T1000 (cell line): Measurements from ENCODE around the gene KIAA2012.
"Not testable (repeated sequence)": the region's sequence is repeated elsewhere in the genome, so short reads cannot be mapped to it uniquely, and the experiment has no call there.

Experiments
- DNase-seq: peaks from one replicate; lab custom pipeline; 2025; ENCODE audit warnings: mixed read lengths; lab: John Stamatoyannopoulos, UW

The KIAA2012 gene

GRCh38 chr2:202201220-202202160 is 128.4 kb downstream of the KIAA2012 start:
- no peak for DNase-seq

DNA sequence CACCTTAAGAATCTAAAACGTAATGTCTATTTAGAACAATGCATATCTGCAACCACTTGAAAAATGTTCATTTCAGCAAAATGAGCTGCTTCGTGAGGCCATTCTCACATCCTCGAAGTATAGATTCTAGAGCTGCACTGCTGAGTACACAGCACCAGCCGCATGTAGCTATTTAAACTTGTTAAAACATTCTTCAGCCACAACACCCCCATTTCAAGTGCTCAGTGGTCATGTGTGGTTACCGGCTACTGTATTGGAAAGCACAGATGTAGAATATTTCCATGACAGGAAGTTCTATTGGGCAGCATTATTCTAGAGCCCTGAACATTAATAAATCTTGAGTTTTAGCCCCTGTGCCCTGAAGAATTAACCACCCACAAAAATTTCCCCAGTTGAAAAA is 130.3 kb downstream of the KIAA2012 start:
- DNase-seq = no peak

- no peak for DNase-seq
These were observed 131.8 kb downstream of the KIAA2012 start for GRCh38 chr2:202204855-202205254.

DNA sequence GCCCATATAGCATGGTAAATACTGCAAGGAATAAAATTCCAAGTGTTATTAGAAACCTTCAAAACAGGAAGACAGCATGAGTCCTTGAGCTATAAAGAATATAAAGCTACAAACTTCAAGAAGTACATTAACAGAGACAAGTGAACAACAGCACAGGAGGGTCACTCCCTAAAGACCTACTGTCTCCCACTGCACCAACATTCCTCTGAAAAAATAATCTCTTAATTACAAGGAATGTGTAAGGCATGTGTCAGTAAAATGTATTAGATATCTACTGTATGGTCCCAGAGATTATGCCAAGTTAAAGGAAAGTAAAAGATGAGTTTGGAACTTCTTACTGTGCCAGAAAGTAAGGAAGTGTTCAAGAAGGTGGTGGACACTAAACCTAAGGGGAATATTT is 135.5 kb downstream of the KIAA2012 start:
- DNase-seq = no peak

- no peak for DNase-seq
These were observed 142.1 kb downstream of the KIAA2012 start for GRCh38 chr2:202215179-202215578.

GRCh38 chr2:202221873-202222272 is 148.8 kb downstream of the KIAA2012 start:
- DNase-seq = no peak

DNA sequence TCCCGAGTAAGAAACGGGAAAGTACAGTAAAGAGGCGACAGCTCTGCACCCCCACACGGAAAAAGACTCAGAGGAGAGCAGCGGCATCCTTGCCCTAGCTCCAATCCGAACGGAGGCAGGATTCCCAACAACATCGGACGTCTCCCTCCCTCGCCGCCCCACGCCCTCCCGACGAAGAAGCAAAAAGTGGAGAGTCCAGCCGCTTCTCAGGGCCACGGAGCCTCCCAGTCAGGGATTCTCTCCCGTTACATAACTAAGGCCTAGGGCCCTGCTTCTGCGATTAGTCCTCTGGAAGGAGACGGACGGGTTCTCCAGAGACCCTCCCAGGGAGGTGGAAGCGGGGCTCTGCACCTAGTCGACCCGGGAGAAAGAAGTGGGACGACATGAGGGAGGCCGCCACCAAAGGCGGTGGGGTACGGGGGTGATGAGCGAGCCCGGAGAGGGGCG is 164.8 kb downstream of the KIAA2012 start:
- DNase-seq = no peak

DNA sequence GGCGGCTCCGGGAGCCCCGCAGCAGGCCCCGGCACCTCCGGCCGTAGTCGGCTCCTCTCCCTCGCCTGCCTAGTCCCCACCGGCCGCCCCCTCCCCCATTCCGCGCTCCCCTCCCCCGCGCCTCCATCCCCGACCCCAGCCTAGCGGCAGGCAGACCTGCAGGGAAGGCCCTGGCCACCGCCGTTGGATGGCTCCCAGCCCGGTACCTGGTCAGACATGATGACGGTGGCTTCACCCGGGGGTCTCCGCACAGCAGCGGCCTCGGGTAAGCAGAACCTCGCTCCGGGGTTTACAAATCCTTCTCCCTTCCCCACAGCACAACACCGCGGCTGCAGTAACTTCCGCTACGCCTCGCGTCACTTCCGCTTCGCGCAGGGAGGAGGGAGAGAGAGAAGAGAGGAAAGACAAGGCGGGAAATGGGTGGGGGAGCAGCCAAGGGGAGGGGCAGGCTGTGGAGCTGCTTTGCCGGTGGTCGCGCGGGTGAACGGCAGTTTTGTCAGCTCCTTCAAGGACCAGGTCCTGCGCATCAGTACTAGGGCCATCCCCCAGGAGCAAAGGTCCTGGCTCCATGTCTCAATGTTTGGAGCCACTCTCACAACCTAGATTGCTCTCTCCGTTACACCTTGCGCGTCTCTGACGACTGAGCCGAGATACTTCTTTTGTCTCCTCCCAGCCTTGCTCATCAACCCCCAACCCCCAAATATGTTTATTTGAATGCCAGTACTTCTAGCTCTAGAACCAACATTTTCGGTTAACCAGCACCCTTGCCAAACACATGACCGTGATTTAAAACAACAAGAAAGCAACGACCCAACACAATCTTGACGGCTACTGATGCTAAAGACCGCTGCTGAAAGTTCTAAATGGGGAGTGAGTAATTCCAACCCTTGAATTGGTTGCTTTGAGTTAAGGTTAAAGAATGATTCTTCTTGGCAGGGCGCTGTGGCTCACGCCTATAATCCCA is 165.5 kb downstream of the KIAA2012 start, which contains the start of gene SUMO1:
Gene SUMO1 (minus strand): TSS at position 364 of the 964 bp plus-strand sequence. CDS start 146 bp downstream, at position 218.
- peak; percentile 51 for DNase-seq

DNA sequence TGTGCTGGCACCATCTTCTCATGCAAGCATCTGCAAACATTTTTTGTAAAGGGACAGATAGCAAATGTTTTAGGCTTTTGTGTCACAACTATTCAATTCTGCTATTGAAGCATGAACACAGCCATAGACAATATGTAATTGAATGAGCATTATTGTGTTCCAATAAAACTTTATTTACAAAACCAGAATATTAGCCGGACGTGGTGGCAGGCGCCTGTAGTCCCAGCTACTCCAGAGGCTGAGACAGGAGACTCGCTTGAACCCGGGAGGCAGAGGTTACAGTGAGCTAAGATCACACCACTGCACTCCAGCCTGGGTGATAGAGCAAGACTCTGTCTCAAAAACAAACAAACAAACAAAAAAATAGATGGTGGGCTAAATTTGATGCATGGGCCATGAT is 174.7 kb downstream of the KIAA2012 start:
- DNase-seq = not testable (repeated sequence)

DNA sequence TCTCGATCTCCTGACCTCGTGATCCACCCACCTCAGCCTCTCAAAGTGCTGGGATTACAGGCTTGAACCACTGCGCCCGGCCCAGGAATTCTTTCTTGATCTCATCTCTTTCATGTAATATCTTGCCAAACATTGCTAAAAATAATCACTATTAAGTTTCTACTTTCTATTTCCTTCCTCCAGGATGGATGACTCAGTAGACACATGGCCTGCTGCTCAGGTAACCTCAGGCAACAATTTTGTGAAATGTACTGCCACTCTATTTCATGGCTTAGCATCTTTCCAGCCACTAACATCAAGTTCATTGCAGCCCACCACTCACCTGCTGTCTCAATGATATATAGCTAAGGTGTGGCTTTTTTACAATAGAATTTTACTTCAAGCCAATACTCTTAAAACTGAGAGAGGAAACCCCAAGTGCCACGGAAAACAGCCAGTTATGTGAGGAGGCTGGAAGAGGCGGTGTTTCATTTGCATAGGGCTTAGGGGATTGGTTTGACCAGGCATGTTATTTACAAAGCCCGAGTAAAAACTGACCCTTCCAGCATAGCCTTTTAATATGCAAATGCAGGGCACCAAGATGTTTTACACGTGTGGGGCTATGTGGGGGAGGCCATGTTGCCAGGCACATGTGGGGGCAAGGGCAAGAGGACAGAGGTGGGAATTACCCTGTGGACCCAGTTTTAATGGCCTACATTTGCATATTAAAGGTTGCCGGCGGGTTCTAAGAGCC is 176.6 kb downstream of the KIAA2012 start:
- DNase-seq = no peak

DNA sequence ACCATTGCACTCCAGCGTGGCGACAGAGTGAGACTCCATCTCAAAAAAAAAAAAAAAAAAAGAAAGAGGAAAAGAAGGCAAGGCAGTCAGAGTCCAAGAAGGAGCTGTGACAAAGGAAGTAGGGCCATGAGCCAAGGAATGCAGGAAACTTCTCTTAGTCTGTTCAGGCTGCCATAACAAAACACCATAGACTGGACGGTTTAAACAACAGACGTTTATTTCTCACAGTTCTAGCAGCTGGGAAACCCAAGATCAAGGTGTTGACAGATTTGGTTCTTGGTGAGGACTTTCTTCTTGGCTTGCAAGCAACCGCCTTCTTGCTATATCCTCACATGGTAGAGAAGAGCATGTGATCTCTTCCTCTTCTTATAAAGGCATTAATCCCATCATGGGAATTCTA is 178.4 kb downstream of the KIAA2012 start:
- no peak for DNase-seq
